ENCODE data around the gene WDFY2.

The WDFY2 gene

DNA sequence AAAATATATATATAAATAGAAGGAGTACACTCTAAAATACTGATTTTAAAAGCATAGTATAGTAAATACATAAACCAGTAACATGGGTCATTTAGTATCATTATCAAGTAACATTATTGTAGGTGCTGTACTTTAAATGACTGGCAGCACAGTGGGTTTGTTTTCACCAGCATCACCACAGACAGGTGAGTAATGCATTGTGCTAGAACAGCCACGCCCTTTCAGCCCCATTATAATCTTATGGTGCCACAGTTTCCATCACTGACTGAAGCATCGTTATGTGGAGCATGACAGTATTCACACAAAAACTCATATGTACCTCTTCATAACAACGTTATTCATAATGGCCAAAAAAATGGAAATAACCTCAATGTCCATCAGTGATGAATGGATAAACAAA, 131.4 kb downstream of the WDFY2 start:
- Mint-ChIP-seq H3K4me1 (ENCODE audit: low read depth) (peaks cover 27% of the 10 kb centered on the region), H3K27me3 (no peaks in the 10 kb centered on the region), H3K27ac (no peak overlapping the region), H3K4me3 (no peak overlapping the region), H3K36me3 (ENCODE audit: low read depth) (peaks cover 51% of the 10 kb centered on the region), H3K9me3 (no peaks in the 10 kb centered on the region)
- intact Hi-C loops (cut with micrococcal nuclease) = no loop called here

- H3K27ac Mint-ChIP-seq = no peak overlapping the region
- no peaks in the 10 kb centered on the region for H3K9me3 Mint-ChIP-seq
- H3K27me3 Mint-ChIP-seq = no peaks in the 10 kb centered on the region
- H3K4me3 Mint-ChIP-seq = no peak overlapping the region
- peaks cover 67% of the 10 kb centered on the region for H3K36me3 Mint-ChIP-seq (ENCODE audit: low read depth)
- peaks cover 32% of the 10 kb centered on the region for H3K4me1 Mint-ChIP-seq (ENCODE audit: low read depth)
- intact Hi-C loops (cut with micrococcal nuclease) = no loop called here
Measured at GRCh38 chr13:51717786-51718398, 133.6 kb downstream of the WDFY2 start.

DNA sequence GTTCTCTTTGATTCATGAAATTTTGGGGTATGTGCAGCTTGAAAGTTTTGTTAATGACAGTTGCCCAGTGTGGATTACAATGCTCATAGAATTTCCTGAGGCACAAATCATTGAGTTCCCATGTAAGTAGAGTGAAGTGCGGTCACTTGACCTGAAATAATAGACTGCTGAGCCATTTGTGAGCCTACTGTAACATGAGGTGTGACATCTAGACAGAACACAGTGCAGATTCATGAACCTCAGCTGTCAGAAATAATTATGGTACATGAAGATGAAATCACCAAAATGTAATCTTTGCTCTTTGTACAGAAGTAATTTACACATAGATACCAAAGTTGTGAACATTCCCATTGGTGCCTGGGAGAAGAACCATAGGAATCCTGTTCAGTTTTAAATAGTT, 135.1 kb downstream of the WDFY2 start:
- no peaks in the 10 kb centered on the region for H3K9me3 Mint-ChIP-seq
- intact Hi-C loops (cut with micrococcal nuclease) = no loop called here
- H3K27ac Mint-ChIP-seq = peak overlapping the region; percentile 34
- H3K4me3 Mint-ChIP-seq = no peak overlapping the region
- peaks cover 76% of the 10 kb centered on the region for H3K36me3 Mint-ChIP-seq (ENCODE audit: low read depth)
- H3K4me1 Mint-ChIP-seq (ENCODE audit: low read depth) = peaks cover 19% of the 10 kb centered on the region
- no peaks in the 10 kb centered on the region for H3K27me3 Mint-ChIP-seq

DNA sequence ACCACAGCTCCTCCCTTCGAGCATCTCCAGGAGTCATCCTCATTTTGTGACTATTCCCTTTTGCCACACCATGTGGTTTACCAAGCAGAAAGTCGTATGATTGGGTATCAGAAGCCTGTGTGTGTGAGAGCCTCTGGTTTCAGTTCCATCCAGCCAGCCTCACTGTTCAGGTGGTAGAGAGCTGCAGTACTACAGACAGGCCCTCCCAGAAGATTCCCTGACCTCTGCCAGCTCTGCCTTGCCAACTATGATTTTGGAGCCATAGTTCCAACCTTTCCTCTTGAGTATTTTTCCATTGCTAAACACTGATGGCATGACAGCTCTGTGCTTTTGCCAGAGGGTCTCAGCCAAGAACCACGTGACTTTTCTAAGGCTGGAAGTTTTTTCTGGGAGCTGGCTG, 137.2 kb downstream of the WDFY2 start:
- intact Hi-C loops (cut with micrococcal nuclease) = no loop called here
- no peak overlapping the region for H3K4me3 Mint-ChIP-seq
- H3K27me3 Mint-ChIP-seq = no peaks in the 10 kb centered on the region
- H3K36me3 Mint-ChIP-seq (ENCODE audit: low read depth) = peaks cover 64% of the 10 kb centered on the region
- peaks cover 19% of the 10 kb centered on the region for H3K4me1 Mint-ChIP-seq (ENCODE audit: low read depth)
- no peaks in the 10 kb centered on the region for H3K9me3 Mint-ChIP-seq
- H3K27ac Mint-ChIP-seq = peak overlapping the region; percentile 8

GRCh38 chr13:51723529-51723928, 139.3 kb downstream of the WDFY2 start:
- Mint-ChIP-seq H3K4me3 (no peak overlapping the region), H3K27me3 (no peaks in the 10 kb centered on the region), H3K27ac (no peak overlapping the region), H3K4me1 (ENCODE audit: low read depth) (peaks cover 19% of the 10 kb centered on the region), H3K9me3 (no peaks in the 10 kb centered on the region), H3K36me3 (ENCODE audit: low read depth) (peaks cover 48% of the 10 kb centered on the region)
- intact Hi-C loops (cut with micrococcal nuclease) = no loop called here

- H3K9me3 Mint-ChIP-seq = no peaks in the 10 kb centered on the region
- no peaks in the 10 kb centered on the region for H3K27me3 Mint-ChIP-seq
- H3K4me3 Mint-ChIP-seq = no peak overlapping the region
- H3K27ac Mint-ChIP-seq = no peak overlapping the region
- peaks cover 19% of the 10 kb centered on the region for H3K4me1 Mint-ChIP-seq (ENCODE audit: low read depth)
- H3K36me3 Mint-ChIP-seq (ENCODE audit: low read depth) = peaks cover 36% of the 10 kb centered on the region
- intact Hi-C loops (cut with micrococcal nuclease) = no loop called here
Measured at GRCh38 chr13:51724721-51725120, 140.5 kb downstream of the WDFY2 start.

DNA sequence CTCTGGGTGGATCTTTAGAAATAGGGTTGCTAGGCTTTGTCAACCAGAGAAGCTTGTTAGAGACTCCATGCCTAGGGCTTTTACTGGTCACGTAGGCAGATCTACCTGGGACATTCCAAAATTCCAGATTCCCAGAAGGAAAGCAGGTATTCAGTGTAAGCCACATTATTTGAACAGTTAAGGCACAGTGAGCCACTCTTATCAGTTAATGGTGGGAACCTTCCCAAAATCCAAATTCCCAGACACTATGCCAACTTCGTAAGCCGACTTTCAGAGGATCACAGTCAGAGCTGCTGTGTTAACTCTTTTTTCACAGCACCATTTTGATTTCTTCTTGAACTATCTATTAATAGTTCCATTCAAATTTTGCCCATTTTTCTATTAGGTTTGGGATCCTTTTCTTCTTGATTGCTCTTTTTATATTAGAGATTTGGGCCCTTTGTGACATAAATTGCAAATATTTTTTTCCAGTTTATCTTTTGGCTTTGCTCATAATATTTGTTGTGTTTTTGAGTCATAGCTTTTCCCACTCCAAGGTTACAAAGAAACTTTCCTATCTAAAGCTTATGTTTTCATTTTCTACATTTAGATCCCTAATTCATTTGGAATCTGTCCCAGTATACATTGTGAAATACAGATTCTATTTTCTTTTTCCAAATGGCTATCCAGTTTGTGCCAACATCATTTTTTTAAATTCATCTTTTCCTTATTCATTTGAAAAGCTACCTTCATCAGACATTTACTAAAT, 142.4 kb downstream of the WDFY2 start:
- intact Hi-C loops (cut with micrococcal nuclease) = no loop called here
- H3K27ac Mint-ChIP-seq = no peak overlapping the region
- no peaks in the 10 kb centered on the region for H3K27me3 Mint-ChIP-seq
- peaks cover 21% of the 10 kb centered on the region for H3K36me3 Mint-ChIP-seq (ENCODE audit: low read depth)
- H3K4me1 Mint-ChIP-seq (ENCODE audit: low read depth) = peaks cover 10% of the 10 kb centered on the region
- H3K4me3 Mint-ChIP-seq = no peak overlapping the region
- H3K9me3 Mint-ChIP-seq = no peaks in the 10 kb centered on the region

GRCh38 chr13:51727634-51728274, 143.5 kb downstream of the WDFY2 start:
- intact Hi-C loops (cut with micrococcal nuclease) = no loop called here
- H3K27ac Mint-ChIP-seq = no peak overlapping the region
- H3K9me3 Mint-ChIP-seq = no peaks in the 10 kb centered on the region
- peaks cover 14% of the 10 kb centered on the region for H3K36me3 Mint-ChIP-seq (ENCODE audit: low read depth)
- no peak overlapping the region for H3K4me3 Mint-ChIP-seq
- H3K4me1 Mint-ChIP-seq (ENCODE audit: low read depth) = peaks cover 5% of the 10 kb centered on the region
- no peaks in the 10 kb centered on the region for H3K27me3 Mint-ChIP-seq

- Mint-ChIP-seq H3K27me3 (no peaks in the 10 kb centered on the region), H3K9me3 (no peaks in the 10 kb centered on the region), H3K36me3 (ENCODE audit: low read depth) (peaks cover 13% of the 10 kb centered on the region), H3K4me1 (ENCODE audit: low read depth) (peaks cover 7% of the 10 kb centered on the region), H3K4me3 (no peak overlapping the region), H3K27ac (no peak overlapping the region)
- intact Hi-C loops (cut with micrococcal nuclease) = no loop called here
Measured at GRCh38 chr13:51728275-51728673, 144.0 kb downstream of the WDFY2 start.

DNA sequence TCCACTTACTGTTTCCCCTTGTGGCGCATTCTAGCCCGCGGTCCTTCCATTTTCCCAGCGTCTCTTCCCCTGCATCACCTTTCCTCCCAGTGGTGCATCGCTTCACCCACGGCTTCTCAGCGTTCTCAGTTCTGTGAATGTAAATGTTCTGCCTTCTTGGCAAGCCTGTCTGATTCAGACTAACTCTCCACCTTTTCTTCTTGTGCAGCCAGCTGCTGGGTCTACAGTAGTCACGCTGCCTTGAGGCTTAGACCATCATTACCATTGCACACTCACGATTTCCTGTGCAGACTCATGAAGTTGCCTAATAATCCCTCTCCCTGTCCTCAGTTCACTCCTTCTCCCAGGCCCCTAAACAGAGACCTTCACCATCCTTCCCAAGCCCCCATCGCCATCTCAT, 144.7 kb downstream of the WDFY2 start:
- Mint-ChIP-seq H3K9me3 (no peaks in the 10 kb centered on the region), H3K36me3 (ENCODE audit: low read depth) (peaks cover 14% of the 10 kb centered on the region), H3K4me3 (no peak overlapping the region), H3K27ac (no peak overlapping the region), H3K4me1 (ENCODE audit: low read depth) (peaks cover 14% of the 10 kb centered on the region), H3K27me3 (no peaks in the 10 kb centered on the region)
- intact Hi-C loops (cut with micrococcal nuclease) = no loop called here

DNA sequence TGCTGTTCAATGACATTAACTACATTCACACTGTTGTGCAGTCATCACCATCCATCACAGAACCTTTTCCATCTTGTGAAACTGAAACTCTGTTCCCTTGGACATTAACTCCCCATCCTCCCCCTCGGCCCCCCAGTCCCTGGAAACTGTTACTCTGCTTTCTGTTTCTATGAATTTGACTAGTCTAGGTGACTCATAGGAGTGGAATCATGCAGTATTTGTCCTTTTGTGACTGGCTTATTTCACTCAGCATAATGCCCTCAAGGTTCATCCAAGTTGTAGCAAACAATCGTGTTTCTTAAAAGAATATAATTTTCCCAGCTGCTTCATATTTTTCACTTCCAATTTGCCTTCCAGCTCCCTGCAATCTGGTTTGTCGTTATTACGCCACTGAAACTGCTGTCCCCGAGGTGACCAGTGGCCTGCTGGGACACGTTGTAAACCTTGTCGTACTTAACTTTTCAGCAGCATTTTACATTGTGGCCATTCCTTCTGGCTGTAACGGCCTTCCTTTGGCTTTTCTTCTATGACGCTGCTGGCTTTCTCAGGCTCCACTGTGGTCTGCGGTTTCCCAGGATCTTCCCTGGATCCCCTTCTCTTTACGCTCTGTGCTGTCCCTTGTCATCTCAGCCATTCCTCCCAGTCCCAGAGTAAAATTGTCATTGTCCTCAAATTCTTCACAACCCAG, 145.7 kb downstream of the WDFY2 start:
- Mint-ChIP-seq H3K4me1 (ENCODE audit: low read depth) (peaks cover 14% of the 10 kb centered on the region), H3K9me3 (no peaks in the 10 kb centered on the region), H3K27me3 (no peaks in the 10 kb centered on the region), H3K27ac (no peak overlapping the region), H3K4me3 (no peak overlapping the region), H3K36me3 (ENCODE audit: low read depth) (peaks cover 20% of the 10 kb centered on the region)
- intact Hi-C loops (cut with micrococcal nuclease) = no loop called here

- H3K4me3 Mint-ChIP-seq = no peak overlapping the region
- intact Hi-C loops (cut with micrococcal nuclease) = no loop called here
- H3K27ac Mint-ChIP-seq = no peak overlapping the region
- H3K36me3 Mint-ChIP-seq (ENCODE audit: low read depth) = peaks cover 29% of the 10 kb centered on the region
- peaks cover 12% of the 10 kb centered on the region for H3K4me1 Mint-ChIP-seq (ENCODE audit: low read depth)
- H3K9me3 Mint-ChIP-seq = no peaks in the 10 kb centered on the region
- no peaks in the 10 kb centered on the region for H3K27me3 Mint-ChIP-seq
Measured at GRCh38 chr13:51730927-51731326, 146.7 kb downstream of the WDFY2 start.

DNA sequence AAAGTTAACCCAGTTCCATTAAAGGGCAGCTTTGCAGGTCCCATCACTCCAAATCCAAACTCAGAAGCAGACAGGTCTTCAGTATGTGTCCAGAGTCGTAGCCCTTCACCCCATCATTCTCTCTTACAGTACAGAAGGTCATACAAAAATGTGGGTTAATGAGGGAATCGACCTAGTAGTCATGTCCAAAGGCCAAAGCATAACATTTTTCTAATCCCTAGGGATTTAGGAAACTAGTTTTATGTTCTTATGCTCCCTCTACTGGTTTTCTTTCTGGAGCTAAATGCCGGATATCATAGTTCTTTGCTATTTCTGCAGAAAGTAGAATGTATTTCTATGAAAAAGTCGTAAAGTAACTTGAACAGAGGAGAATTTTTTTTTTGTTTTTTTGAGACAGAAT, 147.5 kb downstream of the WDFY2 start:
- Mint-ChIP-seq H3K4me3 (no peak overlapping the region), H3K9me3 (no peaks in the 10 kb centered on the region), H3K27ac (no peak overlapping the region), H3K36me3 (ENCODE audit: low read depth) (peaks cover 37% of the 10 kb centered on the region), H3K27me3 (no peaks in the 10 kb centered on the region), H3K4me1 (ENCODE audit: low read depth) (peaks cover 9% of the 10 kb centered on the region)
- intact Hi-C loops (cut with micrococcal nuclease) = no loop called here

Measured in dendritic cell treated with granulocyte-macrophage colony-stimulating factor and Interleukin-4, amounts not matched to agents 40 ng/mL and 50 ng/mL, for 4 days (primary cell).